HepG2 (cell line): ENCODE measurements around the gene LDAH. TPM values are rescaled to one million over a fixed set of nuclear protein-coding genes. Genes with fewer than 3 reads are reported as not detected.
A peak's percentile ranks its signal among the peaks of the same experiment; 100 is the strongest.

Experiments
- ADNP ChIP-seq: sonication (generic); formaldehyde crosslinking; IDR thresholded peaks from 2 replicates; pipeline ENCODE4 v1.4.0; 2020; ENCODE audit warnings: missing genetic modification reagents
- ATF7 ChIP-seq, 2 experiments: fragments of 450-650 bp in 1 of 2; sonication (generic) in 1 of 2; formaldehyde crosslinking in 1 of 2; IDR thresholded peaks; 2 replicates each; pipeline versions ENCODE4 v1.4.0 to v1.6.1; 2016 to 2020; ENCODE audit warnings: antibody characterized with exemption in 1 of 2, mild to moderate bottlenecking in 1 of 2, missing genetic modification reagents in 1 of 2
- EZH2 ChIP-seq: conservative IDR thresholded peaks from 2 replicates; pipeline ENCODE4 v1.6.1; 2012; ENCODE audit warnings: mild to moderate bottlenecking, low read depth, low read length, moderate library complexity
- GMEB1 ChIP-seq: sonication (generic); formaldehyde crosslinking; IDR thresholded peaks from 2 replicates; pipeline ENCODE4 v1.5.1; 2020; ENCODE audit warnings: missing genetic modification reagents, mild to moderate bottlenecking, borderline replicate concordance
- KLF12 ChIP-seq: sonication (generic); formaldehyde crosslinking; IDR thresholded peaks from 2 replicates; pipeline ENCODE4 v1.4.0; 2020; ENCODE audit warnings: missing genetic modification reagents, borderline replicate concordance
- KLF9 ChIP-seq: IDR thresholded peaks from 2 replicates; pipeline ENCODE4 v1.6.1; 2016; ENCODE audit warnings: low read depth
- MBD4 ChIP-seq: IDR thresholded peaks from 2 replicates; pipeline ENCODE4 v1.6.1; 2012; ENCODE audit warnings: low read length, inconsistent platforms, borderline replicate concordance
- NFE2L1 ChIP-seq: sonication (generic); formaldehyde crosslinking; IDR thresholded peaks from 2 replicates; pipeline ENCODE4 v1.4.0; 2020; ENCODE audit warnings: missing genetic modification reagents, mild to moderate bottlenecking, borderline replicate concordance
- RFXAP ChIP-seq: sonication (generic); formaldehyde crosslinking; IDR thresholded peaks from 2 replicates; pipeline ENCODE4 v1.4.0; 2020; ENCODE audit warnings: missing genetic modification reagents, borderline replicate concordance
- RORA ChIP-seq: sonication (generic); formaldehyde crosslinking; IDR thresholded peaks from 2 replicates; pipeline ENCODE4 v1.5.0; 2020; ENCODE audit warnings: mild to moderate bottlenecking, missing genetic modification reagents, moderate library complexity
- SP5 ChIP-seq: IDR thresholded peaks from 2 replicates; pipeline ENCODE4 v1.6.1; 2016; ENCODE audit warnings: low read depth, borderline replicate concordance
- YEATS2 ChIP-seq: sonication (generic); formaldehyde crosslinking; IDR thresholded peaks from 2 replicates; pipeline ENCODE4 v1.4.0; 2020; ENCODE audit warnings: missing genetic modification reagents, borderline replicate concordance
- ZBTB10 ChIP-seq: sonication (generic); formaldehyde crosslinking; IDR thresholded peaks from 2 replicates; pipeline ENCODE4 v1.4.0; 2020; ENCODE audit warnings: missing genetic modification reagents, borderline replicate concordance
- ZBTB34 ChIP-seq: sonication (generic); formaldehyde crosslinking; IDR thresholded peaks from 2 replicates; pipeline ENCODE4 v1.8.0; 2022; ENCODE audit warnings: mild to moderate bottlenecking, missing genetic modification reagents
- ZFAT ChIP-seq: sonication (generic); formaldehyde crosslinking; conservative IDR thresholded peaks from 2 replicates; pipeline ENCODE4 v1.8.1; 2023; ENCODE audit warnings: missing genetic modification reagents, inconsistent platforms
- ZKSCAN1 ChIP-seq: fragments of 150-350 bp; IDR thresholded peaks from 2 replicates; pipeline ENCODE4 v1.6.1; 2014; ENCODE audit warnings: low read length
- ZNF121 ChIP-seq: sonication (generic); formaldehyde crosslinking; IDR thresholded peaks from 2 replicates; pipeline ENCODE4 v1.5.0; 2020; ENCODE audit warnings: mild to moderate bottlenecking, missing genetic modification reagents
- ZNF18 ChIP-seq: sonication (generic); formaldehyde crosslinking; IDR thresholded peaks from 2 replicates; pipeline ENCODE4 v1.8.0; 2022; ENCODE audit warnings: mild to moderate bottlenecking, missing genetic modification reagents; ENCODE audit not compliant: insufficient replicate concordance
- ZNF251 ChIP-seq: sonication (generic); formaldehyde crosslinking; IDR thresholded peaks from 2 replicates; pipeline ENCODE4 v1.9.0; 2021; ENCODE audit warnings: mild to moderate bottlenecking, missing genetic modification reagents
- ZNF3 ChIP-seq: IDR thresholded peaks from 2 replicates; pipeline ENCODE4 v1.7.0; 2017; ENCODE audit warnings: inconsistent platforms
- ZNF468 ChIP-seq: sonication (generic); formaldehyde crosslinking; IDR thresholded peaks from 2 replicates; pipeline ENCODE4 v1.8.0; 2022; ENCODE audit warnings: mild to moderate bottlenecking, moderate library complexity, missing genetic modification reagents
- ZNF768 ChIP-seq: sonication (generic); formaldehyde crosslinking; IDR thresholded peaks from 2 replicates; pipeline ENCODE4 v1.4.0; 2020; ENCODE audit warnings: missing genetic modification reagents
- polyA plus RNA-seq, 8 experiments: library from polyadenylated mRNA; depleted of rRNA in 3 of 8; stranded (reverse) in 7 of 8; unstranded in 1 of 8; fragments of >200 nt; fragmentation: Illumina TruSeq in 4 of 8; extraction: Trizol in 4 of 8; gene quantifications; 2 replicates each; pipeline versions ENCODE4 v1.2.1 to v1.2.3, GENCODE V29; 2011 to 2016; ENCODE audit warnings: low read depth in 4 of 8, missing spikeins in 1 of 8, mixed read lengths in 1 of 8; ENCODE audit not compliant: insufficient read depth in 1 of 8
- total RNA-seq, 5 experiments: library from RNA; depleted of rRNA; stranded (reverse); fragments of >200 nt; fragmentation: Illumina TruSeq; extraction: Trizol; gene quantifications; 2 replicates each; pipeline ENCODE4 v1.2.3, GENCODE V29; 2016; ENCODE audit warnings: low read depth in 1 of 5

The LDAH gene
- total and polyA plus RNA-seq, 2 of the 13 experiments (the other 11 are each of a cell fraction or from before 2014, with no cell fraction given), result 28.8 to 46.2 TPM

- TF ChIP-seq ZNF18 (CRISPR knock-in tag) (peak; percentile 54), NFE2L1 (CRISPR knock-in tag) (no peak), ZNF251 (CRISPR knock-in tag) (0 out of 2 replicates have a peak, but pooled peaks have one; percentile 65), ADNP (CRISPR knock-in tag) (no peak), KLF12 (CRISPR knock-in tag) (peak; percentile 72; the same call in 1 of the 2 replicates), ZBTB34 (CRISPR knock-in tag) (no peak), RFXAP (peak; percentile 87; the same call in 1 of the 2 replicates), SP5 (CRISPR knock-in tag) (peak; percentile 50; the same call in 1 of the 2 replicates), GMEB1 (CRISPR knock-in tag) (peak; percentile 63), ZNF121 (peak; percentile 28; the same call in 1 of the 2 replicates), RORA (CRISPR knock-in tag) (no peak), YEATS2 (CRISPR knock-in tag) (peak; percentile 100), ZNF468 (CRISPR knock-in tag) (no peak), MBD4 (no peak), ZNF768 (CRISPR knock-in tag) (peak; percentile 86), ATF7 (IDR thresholded peaks at IDR 0.05) (peak; percentile 98), ATF7 (CRISPR knock-in tag; IDR thresholded peaks at IDR 0.05) (peak; percentile 96), EZH2 (no peak), KLF9 (0 out of 2 replicates have a peak, but pooled peaks have one; percentile 84), ZKSCAN1 (no peak), ZBTB10 (CRISPR knock-in tag) (peak; percentile 91), ZFAT (CRISPR knock-in tag) (no peak), ZNF3 (CRISPR knock-in tag) (no peak)
Observed at GRCh38 chr2:20822535-20823490, at the start of gene LDAH (continued).
